IMR-90 (cell line): ENCODE results near the gene CNGA1. TPM values are rescaled to one million over a fixed set of nuclear protein-coding genes. Genes with fewer than 3 reads are reported as not detected.
A peak's percentile ranks its signal among the peaks of the same experiment; 100 is the strongest.

ENCODE experiments used
- ATAC-seq: fragments of 200-7000 bp; cut with Tn5 transposase; 2 replicates; pipeline ENCODE4 v1.9.1; 2020; ENCODE audit warnings: low read depth, mild to moderate bottlenecking, moderate library complexity
- BruUV-seq: library from RNA; stranded (reverse); fragments of 400-500 nt; replicated peaks from 2 replicates; lab custom pipeline; 2021; lab: Mats Ljungman, UMichigan
- CTCF ChIA-PET: fragments of 300-600 bp; formaldehyde crosslinking; extraction: SDS; loops from one replicate; lab custom pipeline; 2021; ENCODE audit warnings: antibody characterized with exemption; lab: Yijun Ruan, JAX
- POLR2A ChIA-PET: fragments of 300-600 bp; sonication (Branson Sonifier 250); formaldehyde crosslinking; loops from one replicate; lab custom pipeline; 2022; ENCODE audit warnings: antibody characterized with exemption; ENCODE audit not compliant: unreplicated experiment; lab: Charles Lee
- DNase-seq: peaks from one replicate; pipeline ENCODE4 v3.0.0; 2013
- H2AFZ ChIP-seq: replicated peaks from 2 replicates; pipeline ENCODE3; 2013; ENCODE audit warnings: low read length, mild to moderate bottlenecking; ENCODE audit not compliant: poor library complexity
- H2AK5ac ChIP-seq: 2 replicates; pipeline ENCODE4 v1.6.1; 2013; ENCODE audit warnings: low read depth, low read length, inconsistent platforms
- H2AK9ac ChIP-seq: replicated peaks from 2 replicates; pipeline ENCODE3; 2013; ENCODE audit warnings: mild to moderate bottlenecking, low read depth, low read length, moderate library complexity; ENCODE audit not compliant: poor library complexity
- H2BK120ac ChIP-seq: 2 replicates; pipeline ENCODE4 v1.6.1; 2013; ENCODE audit warnings: low read depth, low read length, inconsistent platforms
- H2BK15ac ChIP-seq: 3 replicates; pipeline ENCODE4 v1.6.1; 2013; ENCODE audit warnings: low read depth, low read length, inconsistent platforms
- H2BK20ac ChIP-seq: 2 replicates; pipeline ENCODE4 v1.6.1; 2013; ENCODE audit warnings: low read depth, mild to moderate bottlenecking, inconsistent platforms, low read length, moderate library complexity
- H2BK5ac ChIP-seq: 2 replicates; pipeline ENCODE4 v1.6.1; 2013; ENCODE audit warnings: mild to moderate bottlenecking, low read depth, low read length, inconsistent platforms; ENCODE audit not compliant: poor library complexity, severe bottlenecking
- H3K14ac ChIP-seq: replicated peaks from 2 replicates; pipeline ENCODE4 v1.6.1; 2013; ENCODE audit warnings: low read depth, low read length, inconsistent platforms
- H3K18ac ChIP-seq: 2 replicates; pipeline ENCODE4 v1.6.1; 2013; ENCODE audit warnings: low read depth, low read length, control low read depth
- H3K23ac ChIP-seq: 2 replicates; pipeline ENCODE4 v1.6.1; 2013; ENCODE audit warnings: low read depth, low read length, inconsistent platforms
- H3K27ac ChIP-seq: 2 replicates; pipeline ENCODE4 v1.5.1; 2013; ENCODE audit warnings: mild to moderate bottlenecking, control low read depth, low read length; ENCODE audit not compliant: insufficient read depth
- H3K27me3 ChIP-seq: 2 replicates; pipeline ENCODE4 v1.6.1; 2013; ENCODE audit warnings: low read length; ENCODE audit not compliant: control insufficient read depth, insufficient read depth
- H3K36me3 ChIP-seq: 2 replicates; pipeline ENCODE4 v1.6.1; 2013; ENCODE audit warnings: low read length, mixed read lengths; ENCODE audit not compliant: control insufficient read depth, insufficient read depth
- H3K4ac ChIP-seq: 2 replicates; pipeline ENCODE4 v1.6.1; 2013; ENCODE audit warnings: low read depth, low read length, inconsistent platforms
- H3K4me1 ChIP-seq: 2 replicates; pipeline ENCODE4 v1.6.1; 2013; ENCODE audit warnings: low read length, mixed read lengths; ENCODE audit not compliant: control insufficient read depth, insufficient read depth
- H3K4me2 ChIP-seq: 2 replicates; pipeline ENCODE4 v1.6.1; 2013; ENCODE audit warnings: low read depth, mild to moderate bottlenecking, control low read depth, low read length, moderate library complexity
- H3K4me3 ChIP-seq: 2 replicates; pipeline ENCODE4 v1.5.1; 2013; ENCODE audit warnings: low read depth, mild to moderate bottlenecking, control low read depth, low read length, moderate library complexity; ENCODE audit not compliant: insufficient read depth
- H3K56ac ChIP-seq: 2 replicates; pipeline ENCODE4 v1.6.1; 2013; ENCODE audit warnings: low read length, inconsistent platforms; ENCODE audit not compliant: insufficient read depth; ENCODE audit errors: extremely low read depth
- H3K79me1 ChIP-seq, 2 experiments: 2 replicates each; pipeline ENCODE4 v1.6.1; 2013; ENCODE audit warnings: low read length in 2 of 2, inconsistent platforms in 1 of 2, low read depth in 1 of 2
- H3K9ac ChIP-seq: 2 replicates; pipeline ENCODE4 v1.6.1; 2013; ENCODE audit warnings: low read depth, low read length, control low read depth
- H3K9me1 ChIP-seq: 2 replicates; pipeline ENCODE4 v1.6.1; 2013; ENCODE audit warnings: low read length, inconsistent platforms; ENCODE audit not compliant: insufficient read depth
- H3K9me3 ChIP-seq: 2 replicates; pipeline ENCODE4 v1.6.1; 2013; ENCODE audit warnings: low read length; ENCODE audit not compliant: control insufficient read depth, insufficient read depth
- H4K20me1 ChIP-seq: 2 replicates; pipeline ENCODE4 v1.6.1; 2013; ENCODE audit warnings: low read length, inconsistent platforms; ENCODE audit not compliant: insufficient read depth
- H4K5ac ChIP-seq: 2 replicates; pipeline ENCODE4 v1.6.1; 2013; ENCODE audit warnings: mild to moderate bottlenecking, low read depth, low read length, control low read depth
- H4K8ac ChIP-seq, 2 experiments: 2 replicates each; pipeline ENCODE4 v1.6.1; 2013; ENCODE audit warnings: low read depth in 2 of 2, low read length in 2 of 2, control low read depth in 1 of 2, inconsistent platforms in 1 of 2
- H4K91ac ChIP-seq: 2 replicates; pipeline ENCODE4 v1.6.1; 2013; ENCODE audit warnings: low read depth, low read length, inconsistent platforms; ENCODE audit not compliant: insufficient read depth
- CHD1 ChIP-seq: IDR thresholded peaks from 2 replicates; pipeline ENCODE4 v1.6.1; 2012; ENCODE audit warnings: low read depth, low read length, improper control_type of control experiment
- FOS ChIP-seq: fragments of 150-350 bp; IDR thresholded peaks from 2 replicates; pipeline ENCODE4 v1.6.1; 2016; ENCODE audit warnings: low read depth, low read length
- MAFK ChIP-seq: IDR thresholded peaks from 2 replicates; pipeline ENCODE4 v1.6.1; 2012; ENCODE audit warnings: low read depth, low read length, improper control_type of control experiment
- MXI1 ChIP-seq: IDR thresholded peaks from 2 replicates; pipeline ENCODE4 v1.6.1; 2012; ENCODE audit warnings: low read depth, mild to moderate bottlenecking, low read length, moderate library complexity, borderline replicate concordance
- NFE2L2 ChIP-seq: fragments of 150-350 bp; IDR thresholded peaks from 2 replicates; pipeline ENCODE4 v1.6.1; 2016; ENCODE audit warnings: low read depth, mild to moderate bottlenecking, low read length
- POLR2A ChIP-seq: IDR thresholded peaks from 2 replicates; pipeline ENCODE4 v1.6.1; 2012; ENCODE audit warnings: mild to moderate bottlenecking, low read depth, low read length
- RAD21 ChIP-seq: IDR thresholded peaks from 2 replicates; pipeline ENCODE4 v1.6.1; 2012; ENCODE audit warnings: low read length, improper control_type of control experiment
- RCOR1 ChIP-seq: IDR thresholded peaks from 2 replicates; pipeline ENCODE4 v1.6.1; 2012; ENCODE audit warnings: mild to moderate bottlenecking, low read length, improper control_type of control experiment; ENCODE audit not compliant: insufficient replicate concordance
- RFX5 ChIP-seq: IDR thresholded peaks from 2 replicates; pipeline ENCODE4 v1.8.0; 2012; ENCODE audit warnings: low read depth, mild to moderate bottlenecking, low read length, moderate library complexity
- SMC3 ChIP-seq: fragments of 150-350 bp; IDR thresholded peaks from 2 replicates; pipeline ENCODE4 v1.6.1; 2016; ENCODE audit warnings: low read depth, mild to moderate bottlenecking, antibody characterized with exemption, low read length, moderate library complexity
- WGBS, 2 experiments: methylation state at CpG; one replicate each; pipeline versions ENCODE4 v1.1.5 to v1.1.7; 2013; ENCODE audit warnings: missing lambda C conversion rate in 2 of 2; ENCODE audit not compliant: insufficient read length in 1 of 2; ENCODE audit errors: extremely low coverage in 2 of 2; 5-methylcytosine and 5-hydroxymethylcytosine counted together
- dilution Hi-C: fragments of 300-500 bp; cut with HindIII; formaldehyde crosslinking; loops from one replicate; pipeline ENCODE4 v1.14.3; 2018; ENCODE audit warnings: low sequenced_read_pairs; ENCODE audit not compliant: unreplicated experiment
- in situ Hi-C: fragments of 300-500 bp; cut with MboI; formaldehyde crosslinking; loops from 3 replicates; pipeline ENCODE4 v1.14.3; 2019; ENCODE audit warnings: low sequenced_read_pairs, inconsistent platforms, mixed read lengths
- intact Hi-C: fragments of 100-400 bp; cut with micrococcal nuclease; formaldehyde crosslinking; loops from 2 replicates; pipeline ENCODE4 v1.10.0; 2022
- polyA plus RNA-seq, 3 experiments: library from polyadenylated mRNA; depleted of rRNA; stranded (reverse); fragments of >200 nt; gene quantifications; 2 replicates each; pipeline ENCODE4 v1.2.3, GENCODE V29; 2012; ENCODE audit warnings: low replicate concordance in 1 of 3
- total RNA-seq: library from RNA; depleted of rRNA; stranded (reverse); fragments of >200 nt; gene quantifications from 2 replicates; pipeline ENCODE4 v1.2.3, GENCODE V29; 2012
- TF ChIP-seq, protein P1 (sequence below): fragments of 150-350 bp; IDR thresholded peaks from 2 replicates; pipeline ENCODE4 v1.6.1; 2017; ENCODE audit warnings: mild to moderate bottlenecking, antibody characterized with exemption, low read length, low read depth

The CNGA1 gene
- total and polyA plus RNA-seq, 2 of the 4 experiments (the other 2 are of a cell fraction): not detected

DNA sequence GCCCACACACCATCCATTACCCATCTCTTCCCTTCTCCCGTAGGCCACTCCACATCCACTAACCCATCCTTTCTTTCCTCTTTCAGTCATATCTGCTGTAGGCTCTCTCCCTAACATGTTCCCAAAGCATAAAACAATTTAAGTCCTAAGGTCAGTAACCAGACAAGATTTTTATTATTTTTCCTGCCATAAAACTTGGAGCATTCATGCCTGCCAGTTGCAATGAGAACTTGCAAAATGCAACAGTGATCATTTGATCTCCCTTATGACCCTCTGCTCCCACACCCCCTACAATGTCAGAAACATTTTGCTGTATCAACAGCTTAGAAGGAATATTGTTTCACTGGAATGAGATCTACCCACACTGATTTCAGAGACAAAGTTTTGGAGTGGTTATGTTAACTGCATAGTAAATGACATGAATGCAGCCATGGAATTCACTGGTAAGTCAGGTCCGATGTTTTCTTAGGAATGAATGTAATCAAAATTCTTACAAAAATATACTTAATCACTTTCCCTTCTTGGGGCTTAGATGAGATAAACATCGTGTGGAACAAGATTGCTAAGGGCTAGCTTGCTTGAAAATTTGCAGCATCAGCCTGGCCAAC, 5.8 kb upstream of the CNGA1 start:
- ChIA-PET CTCF (no interaction called here), POLR2A (no interaction called here)
- H3K79me1 ChIP-seq: no peaks in the 10 kb centered on the region
- no peak overlapping the region for H2BK15ac ChIP-seq
- H2BK120ac ChIP-seq: no peak overlapping the region
- H3K23ac ChIP-seq: no peak overlapping the region
- no peaks in the 10 kb centered on the region for H4K20me1 ChIP-seq
- H2BK20ac ChIP-seq: no peak overlapping the region
- H3K27me3 ChIP-seq: peaks cover 8% of the 10 kb centered on the region; the same call in 1 of the 2 replicates
- no peak overlapping the region for H3K4me2 ChIP-seq
- no peak overlapping the region for H3K4me3 ChIP-seq
- H3K14ac ChIP-seq: no peak overlapping the region
- in situ Hi-C loops (no loop called here), intact Hi-C loops (no loop called here), dilution Hi-C loops (no loop called here)
- no peak overlapping the region for H3K56ac ChIP-seq
- DNase-seq (peak; percentile 6), ATAC-seq (peak; percentile 56)
- H3K18ac ChIP-seq: no peak overlapping the region
- no peak overlapping the region for H2AFZ ChIP-seq
- H3K9me3 ChIP-seq: no peaks in the 10 kb centered on the region
- H4K91ac ChIP-seq: no peak overlapping the region
- no peaks in the 10 kb centered on the region for H3K36me3 ChIP-seq
- no peak overlapping the region; the same call in 1 of the 2 replicates for H3K27ac ChIP-seq
- no peak overlapping the region for H4K5ac ChIP-seq
- no peak overlapping the region for H3K9ac ChIP-seq
- BruUV-seq: no TSS peak
- H2BK5ac ChIP-seq: peak overlapping the region; percentile 20
- H2AK5ac ChIP-seq: no peak overlapping the region
- H3K4ac ChIP-seq: no peak overlapping the region
- H3K4me1 ChIP-seq: no peaks in the 10 kb centered on the region
- no peak overlapping the region for H4K8ac ChIP-seq
- no peak overlapping the region for H2AK9ac ChIP-seq
- H3K9me1 ChIP-seq: no peaks in the 10 kb centered on the region
- no peak for TF ChIP-seq CHD1
- no peak for TF ChIP-seq FOS
- no peak for TF ChIP-seq SMC3
- TF ChIP-seq, protein P1, sequence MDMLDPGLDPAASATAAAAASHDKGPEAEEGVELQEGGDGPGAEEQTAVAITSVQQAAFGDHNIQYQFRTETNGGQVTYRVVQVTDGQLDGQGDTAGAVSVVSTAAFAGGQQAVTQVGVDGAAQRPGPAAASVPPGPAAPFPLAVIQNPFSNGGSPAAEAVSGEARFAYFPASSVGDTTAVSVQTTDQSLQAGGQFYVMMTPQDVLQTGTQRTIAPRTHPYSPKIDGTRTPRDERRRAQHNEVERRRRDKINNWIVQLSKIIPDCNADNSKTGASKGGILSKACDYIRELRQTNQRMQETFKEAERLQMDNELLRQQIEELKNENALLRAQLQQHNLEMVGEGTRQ: no peak
- TF ChIP-seq MXI1: no peak
- TF ChIP-seq MAFK: no peak
- no peak for TF ChIP-seq NFE2L2
- no peak for TF ChIP-seq RFX5
- no peak for TF ChIP-seq RAD21
- TF ChIP-seq RCOR1: no peak
- TF ChIP-seq POLR2A: no peak
- 67% methylated on average over 1 of the region's 3 CpGs; no CpG with 5 or more reads in 1 of the 2 experiments for WGBS, 2 experiments
